OCI-LY1 (cell line): ENCODE results near the gene CMIP.

Source experiments
- EZH2 ChIP-seq: fragments of 200-600 bp; sonication (generic), shearing (Covaris generic); IDR thresholded peaks from 2 replicates; pipeline ENCODE4 v1.8.0; 2017; ENCODE audit warnings: borderline replicate concordance, mixed run types, mild to moderate bottlenecking, antibody characterized with exemption, low read length, moderate library complexity, mixed read lengths
- TF ChIP-seq, protein P1 (sequence below): fragments of 200-600 bp; sonication (generic), shearing (Covaris generic); IDR thresholded peaks from 2 replicates; pipeline ENCODE4 v1.5.1; 2017; ENCODE audit warnings: mild to moderate bottlenecking, antibody characterized with exemption, low read length, moderate library complexity, mixed read lengths

DNA sequence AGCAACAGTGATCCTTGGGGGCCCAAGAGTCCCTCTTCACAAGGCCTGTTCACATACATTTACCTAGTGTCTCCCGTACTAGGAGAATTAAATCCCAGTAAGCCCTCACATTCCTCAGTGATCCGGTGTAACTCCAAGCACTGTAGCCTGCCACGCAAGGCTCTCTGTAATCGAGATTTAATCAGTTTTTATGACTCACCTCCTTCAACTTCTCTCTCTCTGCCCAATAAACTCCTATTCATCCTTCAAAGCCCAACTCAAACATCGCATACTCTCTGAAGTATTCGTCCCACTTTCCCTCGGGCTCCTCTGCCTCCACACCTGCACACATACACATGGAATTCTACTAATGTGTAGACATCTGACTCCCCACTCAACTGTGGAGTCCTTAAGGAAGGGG is 141.8 kb downstream of the CMIP start:
- TF ChIP-seq, protein P1, sequence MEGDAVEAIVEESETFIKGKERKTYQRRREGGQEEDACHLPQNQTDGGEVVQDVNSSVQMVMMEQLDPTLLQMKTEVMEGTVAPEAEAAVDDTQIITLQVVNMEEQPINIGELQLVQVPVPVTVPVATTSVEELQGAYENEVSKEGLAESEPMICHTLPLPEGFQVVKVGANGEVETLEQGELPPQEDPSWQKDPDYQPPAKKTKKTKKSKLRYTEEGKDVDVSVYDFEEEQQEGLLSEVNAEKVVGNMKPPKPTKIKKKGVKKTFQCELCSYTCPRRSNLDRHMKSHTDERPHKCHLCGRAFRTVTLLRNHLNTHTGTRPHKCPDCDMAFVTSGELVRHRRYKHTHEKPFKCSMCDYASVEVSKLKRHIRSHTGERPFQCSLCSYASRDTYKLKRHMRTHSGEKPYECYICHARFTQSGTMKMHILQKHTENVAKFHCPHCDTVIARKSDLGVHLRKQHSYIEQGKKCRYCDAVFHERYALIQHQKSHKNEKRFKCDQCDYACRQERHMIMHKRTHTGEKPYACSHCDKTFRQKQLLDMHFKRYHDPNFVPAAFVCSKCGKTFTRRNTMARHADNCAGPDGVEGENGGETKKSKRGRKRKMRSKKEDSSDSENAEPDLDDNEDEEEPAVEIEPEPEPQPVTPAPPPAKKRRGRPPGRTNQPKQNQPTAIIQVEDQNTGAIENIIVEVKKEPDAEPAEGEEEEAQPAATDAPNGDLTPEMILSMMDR: no peak
- no peak for TF ChIP-seq EZH2
